NCI-H1436 (cell line): ENCODE measurements around the gene MTHFSD.
A peak's percentile ranks its signal among the peaks of the same experiment; 100 is the strongest.

Experiments
- DNase-seq: peaks from one replicate; lab custom pipeline; 2025; lab: John Stamatoyannopoulos, UW

Gene MTHFSD

DNA sequence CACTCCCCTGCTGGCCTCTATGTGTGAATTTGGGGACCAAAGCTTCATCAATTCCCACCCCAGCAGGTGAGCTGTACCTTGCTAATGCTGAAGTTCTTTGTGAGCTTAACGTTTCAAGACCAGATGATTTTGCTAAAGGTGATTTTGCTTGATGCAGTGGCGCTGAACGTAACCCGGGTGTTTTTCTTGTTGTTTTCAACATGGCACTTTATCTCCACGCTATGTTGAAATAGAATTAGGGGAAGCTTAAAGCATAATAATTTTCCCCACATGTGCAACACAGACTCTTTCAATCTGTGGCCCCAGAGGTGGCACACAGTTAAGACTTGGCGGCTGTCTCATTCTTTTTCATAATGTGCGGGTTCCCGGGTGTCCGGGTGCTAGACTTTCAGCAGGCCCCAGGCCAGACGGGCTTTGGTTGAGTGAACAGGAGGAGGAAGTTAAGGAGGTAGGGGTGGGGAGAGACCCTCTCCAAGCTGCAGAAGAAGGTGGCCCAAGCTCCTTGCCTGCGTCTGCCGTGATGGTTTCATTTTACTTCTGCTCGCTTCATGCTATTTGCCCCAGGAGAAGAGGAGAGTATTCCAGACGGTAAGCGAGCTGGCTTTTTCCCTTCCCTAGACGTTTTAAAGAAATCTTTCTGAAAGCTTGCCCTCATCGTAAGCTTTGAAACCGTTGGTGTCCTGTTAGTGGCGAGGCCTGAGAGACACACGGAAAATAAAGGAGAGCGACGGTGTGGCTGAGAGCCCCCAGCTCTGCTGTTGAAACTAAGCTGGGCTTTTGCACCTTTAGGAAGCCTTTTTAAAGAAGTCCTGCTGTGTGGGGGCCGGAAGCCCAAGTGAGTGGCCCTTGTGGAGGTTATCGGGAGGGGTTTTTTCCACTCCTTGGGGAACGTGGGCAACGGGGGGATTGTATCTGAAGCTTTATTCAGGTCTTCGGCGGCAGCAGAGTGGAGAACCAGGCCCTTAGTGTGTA lies 15.8 kb upstream of the MTHFSD start:
- DNase-seq: no peak

DNA sequence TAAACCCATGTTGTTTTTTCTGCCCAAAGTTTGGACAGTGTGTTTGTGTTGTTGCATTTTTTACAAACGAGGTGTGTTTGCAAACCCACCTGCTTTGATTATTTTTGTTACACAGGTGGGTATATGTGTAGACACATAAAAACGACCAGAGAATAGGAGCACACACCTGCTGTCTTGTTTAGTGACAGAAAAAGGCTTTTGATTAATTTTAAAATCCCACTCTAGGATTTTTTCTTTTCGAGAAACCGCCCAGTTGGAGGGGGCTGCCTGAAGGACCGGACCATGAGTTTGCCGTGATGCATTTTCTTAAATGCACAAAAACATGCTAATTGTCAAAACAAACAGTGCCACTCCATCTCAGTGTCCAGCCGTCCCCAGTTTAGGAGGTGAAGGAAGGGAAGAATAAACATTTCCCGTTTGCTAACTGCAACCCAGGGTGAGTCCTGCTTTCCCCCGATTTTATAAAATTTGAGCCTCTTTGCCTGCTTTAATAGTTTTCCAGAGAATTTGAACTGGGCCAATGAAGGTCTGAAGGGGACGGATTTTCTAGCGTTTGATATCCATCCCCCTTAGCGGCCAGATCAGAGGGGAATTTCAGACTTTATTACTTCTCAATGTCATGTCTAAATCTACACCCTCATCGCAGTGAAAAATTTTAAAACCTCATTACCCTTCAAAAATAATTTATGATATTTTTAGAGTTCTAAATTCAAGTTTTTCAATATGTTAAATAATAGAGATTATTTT lies 14.8 kb upstream of the MTHFSD start:
- no peak for DNase-seq

DNA sequence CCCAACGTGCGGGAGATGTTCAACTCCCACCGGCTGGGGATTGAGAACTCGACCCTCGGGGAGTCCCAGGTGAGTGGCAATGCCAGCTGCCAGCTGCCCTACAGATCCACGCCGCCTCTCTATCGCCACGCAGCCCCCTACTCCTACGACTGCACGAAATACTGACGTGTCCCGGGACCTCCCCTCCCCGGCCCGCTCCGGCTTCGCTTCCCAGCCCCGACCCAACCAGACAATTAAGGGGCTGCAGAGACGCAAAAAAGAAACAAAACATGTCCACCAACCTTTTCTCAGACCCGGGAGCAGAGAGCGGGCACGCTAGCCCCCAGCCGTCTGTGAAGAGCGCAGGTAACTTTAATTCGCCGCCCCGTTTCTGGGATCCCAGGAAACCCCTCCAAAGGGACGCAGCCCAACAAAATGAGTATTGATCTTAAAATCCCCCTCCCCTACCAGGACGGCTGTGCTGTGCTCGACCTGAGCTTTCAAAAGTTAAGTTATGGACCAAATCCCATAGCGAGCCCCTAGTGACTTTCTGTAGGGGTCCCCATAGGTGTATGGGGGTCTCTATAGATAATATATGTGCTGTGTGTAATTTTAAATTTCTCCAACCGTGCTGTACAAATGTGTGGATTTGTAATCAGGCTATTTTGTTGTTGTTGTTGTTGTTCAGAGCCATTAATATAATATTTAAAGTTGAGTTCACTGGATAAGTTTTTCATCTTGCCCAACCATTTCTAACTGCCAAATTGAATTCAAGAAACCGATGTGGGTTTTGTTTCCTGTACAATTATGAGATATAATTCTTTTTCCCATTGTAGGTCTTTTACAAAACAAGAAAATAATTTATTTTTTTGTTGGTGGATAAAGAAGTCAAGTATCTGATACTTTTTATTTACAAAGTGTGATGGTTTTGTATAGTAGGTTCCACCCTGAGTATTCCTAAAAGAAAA lies 13.9 kb upstream of the MTHFSD start:
- DNase-seq: no peak

DNA sequence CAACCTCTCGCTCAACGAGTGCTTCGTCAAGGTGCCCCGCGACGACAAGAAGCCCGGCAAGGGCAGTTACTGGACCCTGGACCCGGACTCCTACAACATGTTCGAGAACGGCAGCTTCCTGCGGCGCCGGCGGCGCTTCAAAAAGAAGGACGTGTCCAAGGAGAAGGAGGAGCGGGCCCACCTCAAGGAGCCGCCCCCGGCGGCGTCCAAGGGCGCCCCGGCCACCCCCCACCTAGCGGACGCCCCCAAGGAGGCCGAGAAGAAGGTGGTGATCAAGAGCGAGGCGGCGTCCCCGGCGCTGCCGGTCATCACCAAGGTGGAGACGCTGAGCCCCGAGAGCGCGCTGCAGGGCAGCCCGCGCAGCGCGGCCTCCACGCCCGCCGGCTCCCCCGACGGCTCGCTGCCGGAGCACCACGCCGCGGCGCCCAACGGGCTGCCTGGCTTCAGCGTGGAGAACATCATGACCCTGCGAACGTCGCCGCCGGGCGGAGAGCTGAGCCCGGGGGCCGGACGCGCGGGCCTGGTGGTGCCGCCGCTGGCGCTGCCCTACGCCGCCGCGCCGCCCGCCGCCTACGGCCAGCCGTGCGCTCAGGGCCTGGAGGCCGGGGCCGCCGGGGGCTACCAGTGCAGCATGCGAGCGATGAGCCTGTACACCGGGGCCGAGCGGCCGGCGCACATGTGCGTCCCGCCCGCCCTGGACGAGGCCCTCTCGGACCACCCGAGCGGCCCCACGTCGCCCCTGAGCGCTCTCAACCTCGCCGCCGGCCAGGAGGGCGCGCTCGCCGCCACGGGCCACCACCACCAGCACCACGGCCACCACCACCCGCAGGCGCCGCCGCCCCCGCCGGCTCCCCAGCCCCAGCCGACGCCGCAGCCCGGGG lies 12.9 kb upstream of the MTHFSD start:
- no peak for DNase-seq

DNA sequence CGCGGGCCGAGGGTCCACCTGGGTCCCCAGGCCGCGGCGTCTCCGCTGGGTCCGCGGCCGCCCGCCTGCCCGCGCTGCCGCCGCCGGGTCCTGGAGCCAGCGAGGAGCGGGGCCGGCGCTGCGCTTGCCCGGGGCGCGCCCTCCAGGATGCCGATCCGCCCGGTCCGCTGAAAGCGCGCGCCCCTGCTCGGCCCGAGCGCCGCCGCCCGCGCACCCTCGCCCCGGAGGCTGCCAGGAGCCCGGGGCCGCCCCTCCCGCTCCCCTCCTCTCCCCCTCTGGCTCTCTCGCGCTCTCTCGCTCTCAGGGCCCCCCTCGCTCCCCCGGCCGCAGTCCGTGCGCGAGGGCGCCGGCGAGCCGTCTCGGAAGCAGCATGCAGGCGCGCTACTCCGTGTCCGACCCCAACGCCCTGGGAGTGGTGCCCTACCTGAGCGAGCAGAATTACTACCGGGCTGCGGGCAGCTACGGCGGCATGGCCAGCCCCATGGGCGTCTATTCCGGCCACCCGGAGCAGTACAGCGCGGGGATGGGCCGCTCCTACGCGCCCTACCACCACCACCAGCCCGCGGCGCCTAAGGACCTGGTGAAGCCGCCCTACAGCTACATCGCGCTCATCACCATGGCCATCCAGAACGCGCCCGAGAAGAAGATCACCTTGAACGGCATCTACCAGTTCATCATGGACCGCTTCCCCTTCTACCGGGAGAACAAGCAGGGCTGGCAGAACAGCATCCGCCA lies 12.1 kb upstream of the MTHFSD start:
- DNase-seq: no peak

DNA sequence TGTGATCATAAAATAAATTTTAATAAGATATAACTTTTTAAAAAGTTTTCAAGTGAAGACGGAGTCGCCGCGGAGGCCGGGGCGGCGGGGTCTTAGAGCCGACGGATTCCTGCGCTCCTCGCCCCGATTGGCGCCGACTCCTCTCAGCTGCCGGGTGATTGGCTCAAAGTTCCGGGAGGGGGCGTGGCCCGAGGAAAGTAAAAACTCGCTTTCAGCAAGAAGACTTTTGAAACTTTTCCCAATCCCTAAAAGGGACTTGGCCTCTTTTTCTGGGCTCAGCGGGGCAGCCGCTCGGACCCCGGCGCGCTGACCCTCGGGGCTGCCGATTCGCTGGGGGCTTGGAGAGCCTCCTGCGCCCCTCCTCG lies 11.5 kb upstream of the MTHFSD start, which contains the start of gene FOXC2:
FOXC2 (plus strand) TSS at position 229 of the 365 bp plus-strand sequence. CDS start 507 bp downstream, outside the sequence.
- DNase-seq: no peak

DNA sequence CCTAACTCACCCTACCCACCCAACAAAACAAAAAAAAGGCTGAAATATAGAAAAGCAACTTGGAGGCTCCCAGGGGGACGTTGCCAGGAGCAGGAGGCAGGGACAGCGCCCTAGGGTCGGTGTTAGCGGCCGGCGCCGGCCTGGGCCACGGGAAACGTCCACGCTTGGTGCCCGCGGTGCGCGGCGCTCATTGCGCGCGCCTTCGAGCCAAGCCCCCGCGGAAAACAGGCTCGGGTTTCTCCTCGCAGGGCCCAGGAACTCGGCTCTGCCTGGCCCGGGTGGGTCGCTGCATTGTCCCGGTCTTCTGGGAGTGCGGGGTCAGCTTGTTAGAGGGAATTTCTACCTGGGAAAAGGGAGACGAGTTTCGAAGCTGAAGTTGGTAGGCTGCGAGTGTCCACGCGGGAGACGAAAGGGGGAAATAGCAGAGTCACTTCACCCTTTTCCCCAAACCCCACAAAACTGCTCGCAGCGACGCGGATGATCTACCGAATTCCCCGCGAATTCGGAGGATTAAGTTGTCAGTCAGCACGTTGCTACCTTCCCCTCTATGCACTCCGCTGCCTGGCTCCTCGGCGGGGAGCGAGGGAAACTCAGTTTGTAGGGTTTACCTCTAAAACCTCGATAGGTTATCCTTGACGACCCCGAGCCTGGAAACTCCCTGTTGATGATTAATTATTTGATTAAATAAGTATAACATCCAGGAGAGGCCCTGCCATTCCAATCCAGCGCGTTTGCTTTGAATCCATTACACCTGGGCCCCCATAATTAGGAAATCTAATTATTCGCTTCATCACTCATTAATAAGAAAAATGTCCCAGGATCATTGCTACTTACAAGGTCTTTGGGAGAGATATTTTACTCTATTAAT lies 10.8 kb upstream of the MTHFSD start:
- no peak for DNase-seq

DNA sequence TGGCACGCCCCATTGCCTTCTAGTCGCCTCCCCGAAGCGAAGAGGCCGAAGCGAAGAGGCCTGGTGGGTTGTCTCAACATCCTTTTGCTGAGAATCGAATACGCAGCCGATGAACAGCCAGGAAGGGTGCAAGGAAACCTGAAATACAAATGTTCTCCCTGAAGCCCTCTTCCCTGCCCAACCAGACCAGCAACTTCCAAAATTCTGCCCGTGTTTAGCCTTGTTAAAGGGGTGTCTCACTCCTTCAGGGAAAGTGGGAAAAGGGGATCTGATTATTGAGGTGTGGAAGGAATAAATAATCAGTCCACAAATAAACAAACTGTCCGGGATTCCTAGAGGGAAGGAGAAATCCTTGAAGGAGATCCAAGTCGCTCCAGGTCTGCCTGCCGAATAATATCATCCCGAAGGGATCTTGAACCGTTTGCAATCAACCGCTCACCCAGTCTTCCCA lies 10.2 kb upstream of the MTHFSD start:
- DNase-seq: no peak

DNA sequence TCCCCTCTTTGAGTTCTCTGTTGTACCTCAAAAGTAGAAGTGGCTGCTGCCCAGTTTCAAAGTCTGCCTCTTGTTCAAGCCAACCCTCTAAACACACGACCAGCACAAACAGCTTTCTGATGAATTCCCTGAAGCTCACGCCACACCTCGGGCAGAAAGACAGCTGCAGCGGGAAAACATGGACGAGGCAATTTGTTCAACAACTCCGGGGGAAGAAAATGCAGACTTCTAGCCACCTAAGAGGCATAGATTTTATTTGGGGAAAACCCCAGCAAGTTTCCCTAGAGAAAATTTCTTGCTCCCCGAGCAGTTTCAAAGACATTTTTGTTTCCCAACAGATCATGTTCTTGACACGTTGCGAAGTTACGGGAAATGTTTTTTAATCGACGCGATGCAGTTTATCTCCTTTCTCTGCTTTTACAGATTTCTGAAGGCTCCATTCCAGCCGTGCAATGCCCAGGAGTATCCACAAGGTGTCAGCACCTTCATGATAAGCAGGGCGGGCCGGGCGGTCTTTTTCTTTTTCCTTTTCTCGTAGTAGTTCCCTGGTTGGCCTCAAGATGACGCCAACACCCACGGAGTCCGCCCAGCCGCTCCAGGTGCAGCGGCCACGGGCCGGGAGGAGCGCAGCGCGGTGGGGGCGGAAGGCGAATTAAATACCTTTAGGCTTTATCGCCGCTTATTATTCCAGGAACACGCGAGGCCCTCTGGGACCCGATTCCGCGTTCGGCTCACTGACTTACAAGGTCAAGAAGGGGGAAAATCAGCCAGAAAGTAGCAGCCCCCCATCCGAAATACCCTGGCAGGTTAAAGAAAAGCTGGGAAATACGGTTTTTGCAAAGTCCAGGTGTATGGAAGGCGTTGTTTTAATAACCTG lies 8.7 kb upstream of the MTHFSD start:
- DNase-seq: peak; percentile 83

DNA sequence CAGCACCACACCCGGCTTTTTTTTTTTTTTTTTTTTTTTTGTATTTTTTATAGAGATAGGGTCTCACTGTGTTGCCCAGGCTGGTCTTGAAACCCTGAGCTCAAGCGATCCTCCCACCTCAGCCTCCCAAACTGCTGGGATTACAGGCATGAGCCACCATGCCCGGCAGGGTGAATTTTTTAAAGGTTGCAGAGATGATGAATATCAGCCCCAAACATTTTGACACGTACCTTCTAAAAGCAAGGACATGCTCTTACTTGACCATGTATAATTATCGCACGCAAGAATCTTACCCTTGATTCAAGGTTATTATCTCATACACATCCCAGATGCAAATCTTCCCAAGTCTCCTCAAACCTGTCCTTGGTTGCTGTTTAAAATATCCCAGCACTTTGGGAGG lies 7.3 kb upstream of the MTHFSD start:
- DNase-seq: no peak

DNA sequence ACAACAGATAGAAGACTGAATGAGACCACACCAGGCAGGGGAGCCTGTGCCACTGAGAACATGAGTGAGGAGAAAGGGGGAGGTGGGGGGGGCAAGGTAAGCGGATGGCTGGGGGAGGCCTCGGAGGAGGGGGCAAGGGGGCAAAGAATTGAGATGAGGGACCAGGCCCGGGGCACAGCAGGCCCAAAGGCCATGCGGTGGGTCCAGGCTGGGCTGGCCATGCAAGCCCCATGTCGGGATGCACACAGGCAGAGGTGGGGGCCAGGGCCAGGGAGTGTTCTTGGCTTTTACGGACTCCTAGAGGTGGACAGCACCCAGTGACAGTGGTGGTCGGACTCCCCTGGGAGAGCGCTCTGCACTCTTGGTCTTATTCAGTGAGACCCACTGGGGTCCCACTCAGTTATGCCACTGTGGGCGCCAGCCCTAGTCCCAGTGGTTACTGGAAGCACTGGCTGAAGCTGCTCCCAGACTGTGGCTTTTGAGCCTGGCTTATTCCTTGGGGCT lies 4.8 kb upstream of the MTHFSD start:
- no peak for DNase-seq

DNA sequence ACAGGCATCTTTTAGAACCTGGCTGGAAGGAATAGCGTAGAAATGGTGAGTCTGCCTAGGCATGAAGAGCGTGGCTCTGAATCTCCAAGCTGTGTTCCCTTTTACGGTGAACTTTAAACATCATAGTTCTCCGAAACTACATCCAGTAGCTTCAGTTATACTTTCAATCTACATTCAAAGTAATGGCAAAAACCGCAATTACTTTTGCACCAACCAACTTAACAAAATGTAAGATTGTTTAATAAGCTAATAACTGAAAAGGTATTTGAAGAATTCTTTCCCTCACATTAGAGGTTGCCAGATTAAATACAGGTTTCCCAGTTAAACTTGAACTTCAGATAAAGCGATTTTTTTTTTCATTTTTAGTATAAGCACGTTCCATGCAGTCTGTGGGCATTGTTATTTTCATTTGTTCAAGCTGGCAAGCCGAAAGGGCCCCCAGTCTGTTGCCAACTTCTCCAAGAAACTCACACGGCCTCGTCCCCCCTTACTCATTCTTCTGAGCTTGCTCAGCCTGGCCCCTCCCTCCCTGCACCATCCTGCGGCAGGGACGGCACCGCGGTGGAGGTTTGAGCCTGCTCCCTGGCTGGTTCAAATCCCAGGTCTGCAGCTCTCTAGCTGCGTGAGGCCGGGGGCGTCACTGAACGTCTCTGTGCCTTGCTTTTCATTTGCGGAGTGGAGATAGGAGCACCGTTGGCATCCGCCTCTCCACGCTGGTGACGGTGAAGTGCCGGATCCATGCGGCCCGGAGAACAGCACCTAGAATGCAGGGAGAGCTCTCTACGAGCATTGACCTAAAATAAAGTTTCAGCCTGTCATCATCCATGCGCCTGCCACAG lies 3.5 kb upstream of the MTHFSD start:
- DNase-seq: no peak

DNA sequence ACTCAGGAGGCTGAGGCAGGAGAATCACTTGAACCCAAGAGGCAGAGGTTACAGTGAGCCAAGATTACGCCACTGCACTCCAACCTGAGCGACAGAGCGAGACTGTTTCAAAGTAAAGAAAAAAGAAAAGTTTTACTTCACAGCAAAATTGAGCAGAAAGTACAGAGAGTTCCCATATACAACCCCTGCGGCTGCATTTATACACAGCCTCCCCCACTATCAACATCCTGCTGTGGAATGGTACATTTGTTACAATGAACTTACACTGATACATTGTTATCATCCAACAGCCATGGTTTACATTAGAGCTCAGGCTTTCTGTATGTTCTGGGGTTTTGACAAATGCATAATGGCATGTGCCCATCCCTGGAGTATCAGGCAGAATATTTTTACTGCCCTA lies 2.6 kb upstream of the MTHFSD start:
- DNase-seq: no peak

DNA sequence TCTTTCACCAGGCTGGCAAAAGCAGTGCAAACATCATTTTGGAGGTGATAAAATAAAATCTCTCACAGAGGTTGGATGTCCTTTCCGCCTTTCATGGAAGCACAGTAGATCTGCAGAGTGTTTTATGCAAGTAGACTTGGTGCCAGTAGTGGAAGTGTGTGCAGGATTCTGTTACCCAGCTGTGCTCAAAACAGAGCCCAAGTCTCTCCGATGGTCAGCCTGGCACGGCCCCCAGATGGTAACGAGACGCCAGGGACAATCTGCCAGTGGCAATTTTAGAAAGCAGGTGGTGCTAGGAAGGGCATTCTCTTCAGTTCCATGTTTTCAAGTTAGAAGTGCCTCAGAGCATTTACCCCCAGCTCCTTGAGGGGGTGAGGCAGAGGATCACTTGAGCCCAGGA lies 1.5 kb upstream of the MTHFSD start:
- DNase-seq: no peak

DNA sequence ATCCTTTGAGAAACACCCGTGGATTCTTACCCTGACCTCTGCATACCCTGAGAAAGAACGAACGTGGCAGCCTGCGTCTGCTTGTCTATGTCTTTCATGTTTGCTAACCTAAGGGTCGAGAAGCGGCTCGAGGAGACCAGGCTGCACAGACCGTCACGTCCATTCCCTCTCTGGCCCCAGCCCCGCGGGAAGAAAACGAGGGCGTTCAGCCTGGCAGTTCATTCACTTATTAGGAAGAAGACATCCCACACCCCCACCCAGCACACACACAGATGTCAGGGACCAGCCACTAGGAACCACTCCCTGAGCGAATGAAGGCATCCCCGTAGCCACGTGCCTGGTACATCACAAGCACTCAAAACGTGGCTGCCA lies 655 bp upstream of the MTHFSD start:
- DNase-seq: no peak

DNA sequence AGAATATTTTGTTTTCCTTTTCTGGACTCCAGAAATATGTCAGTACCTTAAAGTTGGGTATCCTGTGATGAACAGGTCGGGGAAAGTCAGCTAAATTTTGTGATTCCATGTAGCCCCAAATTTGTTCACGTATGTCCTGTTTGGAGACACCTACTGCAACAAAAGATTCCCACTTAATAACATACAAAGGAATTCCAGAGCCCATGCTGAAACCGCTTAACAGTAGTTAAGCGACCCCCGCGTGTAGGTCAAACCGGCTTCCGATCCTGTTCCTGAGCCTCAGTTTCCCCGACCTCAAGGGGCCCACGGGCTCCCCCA lies 477 bp downstream of the MTHFSD start:
- DNase-seq: no peak

DNA sequence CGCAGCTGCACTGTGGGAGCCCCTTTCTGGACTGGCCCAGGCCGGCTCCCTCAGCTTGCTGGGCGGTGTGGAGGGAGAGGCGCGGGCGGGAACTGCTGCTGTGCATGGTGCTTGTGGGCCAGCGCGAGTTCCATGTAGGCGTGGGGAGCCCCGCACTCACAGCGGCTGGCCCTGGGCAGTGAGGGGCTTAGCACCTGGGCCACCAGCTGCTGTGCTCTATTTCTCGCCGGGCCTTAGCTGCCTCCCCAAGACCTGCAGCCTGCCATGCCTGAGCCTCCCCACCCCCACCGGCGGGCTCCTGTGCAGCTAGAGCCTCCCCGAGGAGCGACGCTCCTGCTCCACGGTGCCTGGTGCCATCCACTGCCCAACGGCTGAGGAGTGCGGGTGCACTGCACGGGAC lies 1.7 kb downstream of the MTHFSD start:
- DNase-seq: no peak
